ENCODE results near the gene UTY. TPM values are rescaled to one million over a fixed set of nuclear protein-coding genes. Genes with fewer than 3 reads are reported as not detected.
"Not testable (repeated sequence)": the region's sequence is repeated elsewhere in the genome, so short reads cannot be mapped to it uniquely, and the experiment has no call there.

The UTY gene
- total RNA-seq, 2 experiments from 2014 or later: 21.4 to 21.9 TPM

- Mint-ChIP-seq H3K9me3 (no peaks in the 10 kb centered on the region), H3K4me3 (no peak overlapping the region), H3K27ac (no peak overlapping the region), H3K27me3 (no peaks in the 10 kb centered on the region), H3K4me1 (ENCODE audit: low read depth) (peaks cover 5% of the 10 kb centered on the region), H3K36me3 (ENCODE audit: low read depth) (peaks cover 37% of the 10 kb centered on the region)
- intact Hi-C loops (cut with micrococcal nuclease): no loop called here
- ATAC-seq (no peak), DNase-seq (no peak)
- CTCF ChIA-PET: no interaction called here
- no peak for TF ChIP-seq CTCF (IDR thresholded peaks at IDR 0.05)
- POLR2A ChIA-PET: no interaction called here
These were observed 200.3 kb downstream of the UTY start for GRCh38 chrY:13279561-13279960.

- Mint-ChIP-seq H3K36me3 (ENCODE audit: low read depth) (peaks cover 43% of the 10 kb centered on the region), H3K9me3 (peaks cover 5% of the 10 kb centered on the region), H3K27me3 (no peaks in the 10 kb centered on the region), H3K4me1 (ENCODE audit: low read depth) (peaks cover 7% of the 10 kb centered on the region), H3K4me3 (no peak overlapping the region), H3K27ac (no peak overlapping the region)
- CTCF ChIA-PET: no interaction called here
- TF ChIP-seq CTCF (IDR thresholded peaks at IDR 0.05): no peak
- ATAC-seq (no peak), DNase-seq (no peak)
- POLR2A ChIA-PET: no interaction called here
- intact Hi-C loops (cut with micrococcal nuclease): no loop called here
These were observed 208.1 kb downstream of the UTY start for GRCh38 chrY:13271706-13272105.

GRCh38 chrY:13253941-13254440 is 225.8 kb downstream of the UTY start:
- H3K27ac Mint-ChIP-seq; CTCF ChIA-PET; H3K27me3 Mint-ChIP-seq; POLR2A ChIA-PET; intact Hi-C loops (cut with micrococcal nuclease); ATAC-seq; H3K4me3 Mint-ChIP-seq; DNase-seq; H3K4me1 Mint-ChIP-seq (ENCODE audit: low read depth); H3K9me3 Mint-ChIP-seq: not testable (repeated sequence)
- peaks cover 39% of the 10 kb centered on the region for H3K36me3 Mint-ChIP-seq (ENCODE audit: low read depth)

- Mint-ChIP-seq H3K4me1 (ENCODE audit: low read depth) (no peaks in the 10 kb centered on the region), H3K4me3 (no peak overlapping the region), H3K27me3 (no peaks in the 10 kb centered on the region), H3K36me3 (ENCODE audit: low read depth) (peaks cover 20% of the 10 kb centered on the region), H3K27ac (no peak overlapping the region), H3K9me3 (no peaks in the 10 kb centered on the region)
- ATAC-seq (no peak), DNase-seq (no peak)
- intact Hi-C loops (cut with micrococcal nuclease): no loop called here
- ChIA-PET CTCF (no interaction called here), POLR2A (no interaction called here)
- TF ChIP-seq CTCF (IDR thresholded peaks at IDR 0.05): no peak
These were observed 229.4 kb downstream of the UTY start for GRCh38 chrY:13250421-13250820.

GRCh38 chrY:13243716-13244115 is 236.1 kb downstream of the UTY start:
- ChIA-PET CTCF (no interaction called here), POLR2A (no interaction called here)
- Mint-ChIP-seq H3K9me3 (peaks cover under 1% of the 10 kb centered on the region), H3K4me1 (ENCODE audit: low read depth) (no peaks in the 10 kb centered on the region), H3K27me3 (no peaks in the 10 kb centered on the region), H3K27ac (no peak overlapping the region), H3K36me3 (ENCODE audit: low read depth) (peaks cover 38% of the 10 kb centered on the region), H3K4me3 (no peak overlapping the region)
- intact Hi-C loops (cut with micrococcal nuclease): no loop called here
- no peak for DNase-seq
- ATAC-seq: no peak
- no peak for TF ChIP-seq CTCF (IDR thresholded peaks at IDR 0.05)

GRCh38 chrY:13233901-13234300 is 245.9 kb downstream of the UTY start:
- TF ChIP-seq CTCF (IDR thresholded peaks at IDR 0.05): no peak

More at GRCh38 chrY:13233901-13234300, 245.9 kb downstream of the UTY start:
- H3K9me3 Mint-ChIP-seq: peaks cover 17% of the 10 kb centered on the region
- no peak for ATAC-seq
- H3K4me1 Mint-ChIP-seq (ENCODE audit: low read depth): peaks cover 2% of the 10 kb centered on the region
- intact Hi-C loops (cut with micrococcal nuclease): no loop called here
- H3K4me3 Mint-ChIP-seq: no peak overlapping the region
- H3K27ac Mint-ChIP-seq: no peak overlapping the region
- CTCF ChIA-PET: no interaction called here
- peaks cover 38% of the 10 kb centered on the region for H3K36me3 Mint-ChIP-seq (ENCODE audit: low read depth)
- H3K27me3 Mint-ChIP-seq: no peaks in the 10 kb centered on the region
- POLR2A ChIA-PET: no interaction called here
- DNase-seq: no peak

Data from activated CD8-positive, alpha-beta T cell treated with anti-CD3 and anti-CD28 coated beads for 36 hours (primary cell).